ENCODE data around the gene COX20. TPM values are rescaled to one million over a fixed set of nuclear protein-coding genes. Genes with fewer than 3 reads are reported as not detected.
A peak's percentile ranks its signal among the peaks of the same experiment; 100 is the strongest.
"Not testable (repeated sequence)": the region's sequence is repeated elsewhere in the genome, so short reads cannot be mapped to it uniquely, and the experiment has no call there.

The COX20 gene
- total RNA-seq, 1 donor from 2014 or later = 24.0 TPM

DNA sequence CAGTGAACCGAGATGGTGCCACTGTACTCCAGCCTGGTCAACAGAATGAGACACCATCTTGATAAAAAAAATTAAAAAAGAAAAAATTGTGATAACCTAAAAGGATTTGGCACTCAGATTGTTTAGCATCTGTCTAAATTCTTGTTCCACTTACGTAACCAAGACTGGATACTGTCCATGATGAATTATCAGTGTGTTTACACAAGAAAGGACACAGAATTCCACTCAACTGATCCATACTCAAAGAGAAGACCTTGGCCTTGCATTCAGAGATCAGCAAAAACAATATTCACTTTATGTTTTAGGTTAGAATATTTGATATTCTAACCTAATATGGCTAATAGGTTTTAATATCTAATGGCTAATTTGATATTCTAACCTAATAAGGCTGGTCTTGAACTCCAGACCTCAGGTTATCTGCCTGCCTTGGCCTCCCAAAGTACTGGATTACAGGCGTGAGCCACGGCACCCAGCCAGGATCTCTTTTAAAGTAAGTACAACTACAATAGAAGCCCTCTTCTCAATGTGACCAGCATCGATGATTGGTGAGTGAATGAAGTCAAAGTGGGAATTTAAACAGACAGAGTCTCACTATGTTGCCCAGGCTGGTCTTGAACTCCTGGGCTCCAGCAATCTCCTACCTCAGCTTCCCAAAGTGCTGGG lies 43.1 kb upstream of the COX20 start:
- Mint-ChIP-seq H3K36me3 (ENCODE audit: low read depth) (no peaks in the 10 kb centered on the region), H3K4me3 (no peak overlapping the region)

DNA sequence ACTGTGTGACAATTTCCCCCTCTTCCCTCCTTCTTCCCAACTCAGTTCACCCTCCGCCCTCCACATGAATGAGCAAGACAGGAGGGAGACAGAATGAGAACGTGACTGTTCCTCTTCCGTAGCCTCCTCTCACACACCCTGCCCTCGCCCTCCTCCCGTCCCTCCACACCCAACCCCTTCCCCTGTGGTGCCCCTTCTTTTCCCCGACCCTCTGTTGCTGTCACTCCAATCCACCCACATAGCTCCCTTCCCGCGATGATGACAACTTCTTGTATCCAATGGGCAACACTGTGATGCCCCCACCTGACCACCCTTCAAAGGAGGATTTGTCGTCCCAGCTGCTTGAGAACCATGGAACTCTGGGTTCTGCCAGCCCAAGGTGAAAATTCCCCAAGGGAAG lies 41.4 kb upstream of the COX20 start:
- TF ChIP-seq, protein P1, sequence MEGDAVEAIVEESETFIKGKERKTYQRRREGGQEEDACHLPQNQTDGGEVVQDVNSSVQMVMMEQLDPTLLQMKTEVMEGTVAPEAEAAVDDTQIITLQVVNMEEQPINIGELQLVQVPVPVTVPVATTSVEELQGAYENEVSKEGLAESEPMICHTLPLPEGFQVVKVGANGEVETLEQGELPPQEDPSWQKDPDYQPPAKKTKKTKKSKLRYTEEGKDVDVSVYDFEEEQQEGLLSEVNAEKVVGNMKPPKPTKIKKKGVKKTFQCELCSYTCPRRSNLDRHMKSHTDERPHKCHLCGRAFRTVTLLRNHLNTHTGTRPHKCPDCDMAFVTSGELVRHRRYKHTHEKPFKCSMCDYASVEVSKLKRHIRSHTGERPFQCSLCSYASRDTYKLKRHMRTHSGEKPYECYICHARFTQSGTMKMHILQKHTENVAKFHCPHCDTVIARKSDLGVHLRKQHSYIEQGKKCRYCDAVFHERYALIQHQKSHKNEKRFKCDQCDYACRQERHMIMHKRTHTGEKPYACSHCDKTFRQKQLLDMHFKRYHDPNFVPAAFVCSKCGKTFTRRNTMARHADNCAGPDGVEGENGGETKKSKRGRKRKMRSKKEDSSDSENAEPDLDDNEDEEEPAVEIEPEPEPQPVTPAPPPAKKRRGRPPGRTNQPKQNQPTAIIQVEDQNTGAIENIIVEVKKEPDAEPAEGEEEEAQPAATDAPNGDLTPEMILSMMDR (conservative IDR thresholded peaks at IDR 0.05) = no peak
- H3K4me3 Mint-ChIP-seq = no peak overlapping the region
- no peaks in the 10 kb centered on the region for H3K9me3 Mint-ChIP-seq
- H3K36me3 Mint-ChIP-seq (ENCODE audit: low read depth) = no peaks in the 10 kb centered on the region
- DNase-seq (ENCODE audit: low read depth, low spot score) = no peak
- no peaks in the 10 kb centered on the region for H3K27me3 Mint-ChIP-seq (ENCODE audit: low read depth)
- H3K27ac Mint-ChIP-seq (ENCODE audit: unreplicated experiment) = no peak overlapping the region
- peaks cover 18% of the 10 kb centered on the region for H3K4me1 Mint-ChIP-seq

More for the DNA sequence above, 43.1 kb upstream of the COX20 start:
- TF ChIP-seq, protein P1 (conservative IDR thresholded peaks at IDR 0.05) = no peak
- no peak overlapping the region for H3K27ac Mint-ChIP-seq (ENCODE audit: unreplicated experiment)
- no peak for DNase-seq (ENCODE audit: low read depth, low spot score)
- H3K4me1 Mint-ChIP-seq = peaks cover 18% of the 10 kb centered on the region
- no peaks in the 10 kb centered on the region for H3K27me3 Mint-ChIP-seq (ENCODE audit: low read depth)
- H3K9me3 Mint-ChIP-seq = no peaks in the 10 kb centered on the region

DNA sequence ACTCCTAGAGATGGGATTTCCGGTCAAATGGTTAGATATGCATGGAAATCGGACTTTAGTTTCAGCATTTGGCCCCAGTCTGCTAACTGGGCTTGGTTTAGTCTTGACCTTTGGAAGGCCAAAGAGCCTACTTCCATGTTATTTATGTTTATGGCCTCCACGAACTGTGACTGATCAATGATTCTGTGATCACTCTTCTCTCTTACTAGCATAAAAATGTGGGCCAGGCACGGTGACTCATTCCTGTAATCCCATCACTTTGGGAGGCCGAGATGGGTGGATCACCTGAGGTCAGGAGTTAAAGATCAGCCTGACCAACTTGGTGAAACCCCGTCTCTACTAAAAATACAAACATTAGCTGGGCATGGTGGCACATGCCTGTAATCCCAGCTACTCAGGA lies 40.9 kb upstream of the COX20 start:
- H3K27ac Mint-ChIP-seq (ENCODE audit: unreplicated experiment); H3K9me3 Mint-ChIP-seq; H3K27me3 Mint-ChIP-seq (ENCODE audit: low read depth); H3K4me3 Mint-ChIP-seq; H3K36me3 Mint-ChIP-seq (ENCODE audit: low read depth); DNase-seq (ENCODE audit: low read depth, low spot score): not testable (repeated sequence)
- peaks cover 14% of the 10 kb centered on the region for H3K4me1 Mint-ChIP-seq

DNA sequence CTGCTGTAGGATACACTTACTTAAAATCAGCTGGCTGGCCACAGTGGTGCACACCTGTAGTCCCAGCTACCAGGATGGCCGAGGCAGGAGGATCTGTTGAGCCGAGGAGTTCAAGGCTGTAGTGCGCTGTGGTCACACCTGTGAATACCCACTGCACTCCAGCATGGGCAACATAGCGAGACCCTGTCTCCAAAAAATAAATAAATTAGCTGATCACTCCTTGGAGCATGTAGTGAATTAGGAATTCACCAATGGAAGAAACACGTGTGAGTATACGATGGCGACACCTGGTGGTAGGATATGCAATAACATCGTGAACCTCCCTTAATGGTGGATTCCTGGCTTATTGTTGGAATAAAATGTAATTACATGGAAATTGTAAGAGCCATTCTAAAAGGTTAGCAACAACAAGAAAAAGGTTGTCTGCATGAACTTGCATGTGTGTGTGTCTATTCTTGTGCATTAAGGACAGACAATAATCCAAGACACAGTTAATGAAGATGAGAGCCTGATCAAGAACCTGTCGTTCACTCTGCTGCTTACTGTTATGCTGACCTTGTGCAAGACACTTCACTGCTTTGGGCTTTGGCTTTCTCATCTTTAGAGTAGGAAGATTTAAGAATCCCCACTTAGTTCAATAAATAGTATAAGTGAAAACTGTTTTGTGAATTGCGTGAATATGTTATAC lies 38.6 kb upstream of the COX20 start:
- Mint-ChIP-seq H3K4me3 (no peak overlapping the region), H3K36me3 (ENCODE audit: low read depth) (no peaks in the 10 kb centered on the region), H3K9me3 (no peaks in the 10 kb centered on the region), H3K27ac (ENCODE audit: unreplicated experiment) (no peak overlapping the region), H3K4me1 (peaks cover 5% of the 10 kb centered on the region), H3K27me3 (ENCODE audit: low read depth) (no peaks in the 10 kb centered on the region)
- TF ChIP-seq, protein P1 (conservative IDR thresholded peaks at IDR 0.05) = peak; percentile 93
- peak; percentile 70 for DNase-seq (ENCODE audit: low read depth, low spot score)

DNA sequence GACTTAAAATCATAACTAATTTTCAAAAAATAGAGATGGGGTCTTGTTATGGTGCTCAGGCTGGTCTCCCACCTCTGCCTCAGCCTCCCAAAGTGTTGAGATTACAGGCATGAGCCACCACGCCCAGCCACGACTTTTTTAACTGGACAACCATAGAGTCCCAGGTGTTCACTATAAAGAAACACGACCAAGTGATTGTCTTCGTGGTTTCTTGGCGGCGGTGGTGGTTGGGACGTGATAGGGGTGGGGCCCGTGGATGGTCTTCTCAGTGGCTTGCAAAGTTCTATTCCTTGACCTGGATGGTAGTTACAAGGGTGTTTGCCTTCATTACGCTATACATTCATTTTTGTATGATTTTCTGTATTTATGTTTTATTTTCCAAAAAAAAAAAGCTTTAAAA lies 34.6 kb upstream of the COX20 start:
- no peak overlapping the region for H3K27ac Mint-ChIP-seq (ENCODE audit: unreplicated experiment)
- no peak overlapping the region for H3K4me3 Mint-ChIP-seq
- peaks cover 5% of the 10 kb centered on the region for H3K4me1 Mint-ChIP-seq
- H3K9me3 Mint-ChIP-seq = no peaks in the 10 kb centered on the region
- DNase-seq (ENCODE audit: low read depth, low spot score) = no peak
- TF ChIP-seq, protein P1 (conservative IDR thresholded peaks at IDR 0.05) = no peak
- H3K27me3 Mint-ChIP-seq (ENCODE audit: low read depth) = no peaks in the 10 kb centered on the region
- no peaks in the 10 kb centered on the region for H3K36me3 Mint-ChIP-seq (ENCODE audit: low read depth)

DNA sequence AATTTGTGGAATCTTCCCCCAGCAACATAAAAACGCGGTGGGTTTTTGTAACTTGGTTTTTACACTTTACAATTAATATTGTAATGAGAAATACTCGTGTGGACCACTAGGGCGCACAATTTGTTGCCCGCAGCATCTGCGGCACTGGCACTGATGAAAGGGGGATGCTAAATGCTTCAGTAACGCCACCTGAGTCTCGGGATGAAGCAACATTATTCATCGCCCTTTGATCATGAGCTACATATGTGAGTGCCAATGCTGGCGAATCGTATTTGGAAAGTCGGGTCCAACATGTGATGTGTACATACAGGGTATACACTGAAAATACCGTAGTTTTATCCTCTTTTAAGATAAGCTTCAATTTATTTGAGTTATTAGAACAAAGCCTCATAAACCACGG lies 34.2 kb upstream of the COX20 start:
- H3K4me3 Mint-ChIP-seq = no peak overlapping the region
- TF ChIP-seq, protein P1 (conservative IDR thresholded peaks at IDR 0.05) = peak; percentile 60
- DNase-seq (ENCODE audit: low read depth, low spot score) = peak; percentile 8
- peaks cover 5% of the 10 kb centered on the region for H3K4me1 Mint-ChIP-seq
- H3K9me3 Mint-ChIP-seq = no peaks in the 10 kb centered on the region
- H3K27me3 Mint-ChIP-seq (ENCODE audit: low read depth) = no peaks in the 10 kb centered on the region
- no peaks in the 10 kb centered on the region for H3K36me3 Mint-ChIP-seq (ENCODE audit: low read depth)
- no peak overlapping the region for H3K27ac Mint-ChIP-seq (ENCODE audit: unreplicated experiment)

Measured in neural crest cell (in vitro differentiated cells).